GM19324 (cell line): Measurements from ENCODE around the gene SLCO2A1.
"Not testable (repeated sequence)": the region's sequence is repeated elsewhere in the genome, so short reads cannot be mapped to it uniquely, and the experiment has no call there.

Experiments used
- ATAC-seq: cut with Tn5 transposase; IDR thresholded peaks from one replicate; pipeline ENCODE4 v1.9.1; 2021; ENCODE audit warnings: mild to moderate bottlenecking, moderate library complexity; ENCODE audit not compliant: unreplicated experiment, low FRiP score

Gene SLCO2A1

DNA sequence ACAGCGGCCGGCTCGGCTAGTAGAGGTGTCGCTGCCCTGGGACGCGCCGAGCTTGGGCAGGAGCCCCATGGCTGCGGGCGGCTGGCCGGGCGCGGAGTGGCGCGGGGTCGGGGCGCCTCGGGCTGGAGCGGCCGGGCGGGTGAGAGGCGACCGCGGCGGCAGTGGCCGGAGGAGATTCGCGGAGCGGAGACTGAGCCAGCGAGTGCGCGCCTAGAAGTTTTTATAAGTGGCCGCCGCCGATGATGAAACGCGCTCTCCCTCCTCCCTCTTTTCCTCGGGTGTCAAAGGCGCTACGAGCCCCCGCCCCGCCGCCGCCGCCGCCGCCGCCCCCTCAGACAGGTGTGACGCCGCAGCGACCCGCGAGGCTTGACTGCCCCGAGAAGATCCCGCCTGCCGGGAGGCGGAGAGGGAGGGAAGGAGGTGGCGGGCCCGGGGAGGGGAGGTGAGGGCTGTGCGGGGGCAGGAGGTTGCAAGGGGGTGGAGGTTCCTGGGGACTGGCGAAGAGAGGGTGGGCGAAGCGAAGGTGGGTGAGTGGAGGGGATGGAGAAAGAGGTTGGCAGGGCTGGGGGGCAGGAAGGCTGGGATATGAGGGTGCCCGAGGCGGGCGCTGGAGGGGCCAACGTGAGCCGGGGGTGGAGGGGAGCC lies at the start of gene SLCO2A1:
SLCO2A1 (minus strand) TSS at position 192 of the 645 bp plus-strand sequence; CDS start at position 69, 123 bp downstream.
- no peak for ATAC-seq

DNA sequence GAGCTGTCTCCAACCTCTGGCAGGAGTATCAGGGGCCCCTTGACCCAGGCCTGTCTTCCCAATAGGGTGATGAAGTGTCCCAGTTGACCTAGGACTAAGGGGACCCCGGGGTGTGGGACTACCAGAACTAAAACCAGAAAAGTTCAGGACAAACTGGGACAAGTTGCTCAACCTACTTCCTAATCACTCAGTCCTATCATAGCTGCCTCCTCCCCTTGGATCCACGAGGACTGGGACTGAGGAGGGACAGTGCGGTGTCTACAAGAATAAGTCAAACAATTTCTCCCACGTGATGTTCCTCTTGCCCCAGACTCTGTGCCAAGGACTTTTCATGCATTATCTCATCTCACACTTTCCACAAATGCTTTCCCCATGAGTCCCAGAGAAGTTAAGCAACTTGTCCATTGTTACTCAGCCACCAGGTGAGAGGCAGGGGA lies 49.4 kb upstream of the SLCO2A1 start:
- no peak for ATAC-seq

DNA sequence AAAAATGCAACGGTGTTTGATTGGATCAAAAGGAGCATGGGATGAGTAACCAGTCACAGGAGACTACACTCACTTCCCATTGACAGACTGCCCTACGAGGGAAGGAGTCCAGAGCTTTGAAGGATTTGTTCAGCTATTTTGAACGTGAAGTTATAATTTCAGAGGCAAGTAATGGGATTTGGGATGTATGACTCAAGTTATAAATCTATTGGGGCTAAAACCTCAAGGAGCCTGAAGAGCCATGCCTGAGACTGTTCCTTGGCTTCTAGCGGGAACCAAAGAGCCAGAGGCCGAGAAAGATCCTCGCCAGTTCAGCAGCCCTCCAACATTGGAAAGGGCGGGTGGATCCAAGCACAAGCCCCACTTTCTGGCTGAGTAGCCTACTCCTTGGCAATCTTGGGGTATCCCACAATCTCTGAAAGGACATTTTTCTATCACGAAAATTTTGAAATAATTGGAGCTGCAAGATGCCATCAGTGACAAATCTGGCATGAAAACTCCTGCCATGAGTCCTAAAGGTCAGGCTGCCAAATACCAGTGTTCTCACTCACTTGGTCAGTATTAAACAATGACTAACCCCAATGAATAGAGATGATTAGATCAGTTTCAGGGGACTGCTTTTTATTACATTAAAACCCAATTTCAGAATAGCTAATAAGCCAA lies 48.6 kb upstream of the SLCO2A1 start:
- ATAC-seq, result no peak

DNA sequence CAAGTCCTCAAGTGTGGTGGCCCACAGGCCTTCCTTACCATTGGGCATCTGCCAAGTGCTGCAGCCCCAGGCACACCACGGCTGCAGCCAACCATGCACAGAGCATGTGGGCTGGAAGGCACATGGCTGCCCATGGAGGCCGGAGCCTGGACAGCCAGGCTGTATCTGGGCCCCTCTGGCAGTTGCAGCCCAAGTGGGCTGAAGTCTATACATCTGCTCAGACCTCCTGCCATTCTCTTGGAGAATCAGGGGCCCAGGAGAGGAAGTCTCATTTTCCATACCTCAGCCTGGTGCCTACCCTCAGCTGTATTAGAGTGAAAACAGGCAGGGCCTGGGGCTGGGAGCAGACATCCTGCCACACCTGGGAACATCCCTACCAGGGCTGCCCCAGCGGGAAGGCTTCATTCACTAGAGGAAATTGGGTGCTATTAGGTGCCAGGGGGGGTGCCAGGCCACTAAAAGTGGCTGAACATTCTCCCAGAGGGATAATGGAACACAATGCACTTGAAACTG lies 48.0 kb upstream of the SLCO2A1 start:
- no peak for ATAC-seq

DNA sequence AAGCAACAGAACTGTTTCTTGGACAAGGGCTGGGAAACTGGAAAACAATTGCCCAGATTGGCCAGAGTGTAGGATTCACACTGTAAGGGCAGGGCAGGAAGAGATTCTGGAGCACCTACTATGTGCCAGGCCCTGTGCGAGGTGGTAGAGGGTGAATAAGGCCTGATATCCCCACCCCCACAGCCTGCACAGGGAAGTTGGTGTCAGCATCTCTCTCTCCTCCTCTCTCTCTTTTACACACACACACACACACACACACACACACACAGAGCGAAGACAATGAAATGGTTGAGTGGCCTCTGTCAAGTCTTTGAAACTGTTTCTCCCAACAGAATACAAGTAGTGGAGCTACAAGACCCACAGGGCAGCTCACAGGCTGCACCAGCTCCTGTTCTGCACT lies 47.1 kb upstream of the SLCO2A1 start:
- ATAC-seq, result no peak

DNA sequence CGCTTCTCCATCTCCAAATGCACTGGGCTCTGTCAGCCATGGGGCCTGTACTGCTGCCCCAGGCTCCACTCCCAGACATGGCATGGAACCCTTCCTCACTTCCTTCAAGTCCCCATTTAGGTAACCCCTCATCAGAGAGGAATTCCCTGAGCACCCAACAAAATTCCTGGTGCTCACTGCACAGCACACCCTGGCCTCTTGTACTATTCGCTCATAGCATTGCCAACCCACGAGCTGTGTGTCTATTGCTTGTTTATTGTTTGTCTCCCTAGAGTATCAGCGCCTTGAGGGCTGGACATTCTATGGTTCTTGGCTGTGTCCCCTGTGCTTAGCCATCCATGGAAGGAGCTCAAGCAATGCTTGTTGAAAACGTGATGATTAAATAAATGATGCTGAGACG lies 46.1 kb upstream of the SLCO2A1 start:
- ATAC-seq, result no peak

DNA sequence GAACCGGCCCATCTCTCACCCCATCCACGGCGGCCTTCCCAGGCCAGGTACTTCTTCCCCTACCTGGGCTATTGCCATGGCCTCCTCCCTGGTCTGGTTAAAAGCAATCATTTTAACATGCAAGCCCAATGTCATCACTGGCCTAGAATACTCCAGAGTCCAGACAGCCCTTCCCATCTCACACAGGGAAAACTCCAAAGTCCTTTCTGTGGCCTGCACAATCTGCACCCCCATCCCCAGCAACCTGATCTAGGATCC lies 45.8 kb upstream of the SLCO2A1 start:
- no peak for ATAC-seq

DNA sequence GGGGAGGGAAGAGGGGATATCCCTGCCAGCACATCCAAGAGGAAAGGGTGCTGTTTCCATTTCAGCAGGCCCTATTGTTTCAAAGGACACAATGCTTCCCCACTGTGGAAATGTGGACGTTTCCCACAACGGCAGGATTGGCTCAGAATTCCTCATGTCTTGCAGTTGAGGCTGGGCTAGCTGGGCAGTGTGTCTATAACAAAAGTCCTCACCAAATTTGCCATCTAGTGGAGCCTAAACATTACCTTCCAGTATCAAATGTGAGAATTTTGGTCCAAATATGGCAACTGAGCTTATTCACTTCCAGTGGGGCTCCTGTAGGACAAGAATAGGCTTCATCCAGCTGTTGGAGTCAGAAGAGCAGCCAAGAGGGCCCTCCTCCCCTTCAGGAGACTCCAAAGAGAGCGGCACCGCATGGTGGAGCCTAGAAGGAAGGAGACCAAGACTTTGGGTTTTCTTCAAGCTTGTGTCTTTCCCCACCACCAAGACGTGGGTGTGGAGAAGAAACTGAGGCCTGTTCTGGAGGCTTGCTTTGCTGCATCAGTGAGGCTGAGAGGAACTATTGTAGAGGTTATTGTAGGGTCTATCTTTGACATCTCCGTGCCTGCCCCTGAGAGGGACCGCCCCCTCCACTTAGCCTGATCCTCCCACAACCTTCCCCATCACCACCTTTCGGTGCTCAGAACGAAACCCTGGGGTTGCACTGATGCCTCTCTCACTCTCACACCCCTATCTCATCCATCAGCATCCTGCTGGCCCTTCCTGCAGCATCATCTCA lies 45.3 kb upstream of the SLCO2A1 start:
- ATAC-seq, result no peak

DNA sequence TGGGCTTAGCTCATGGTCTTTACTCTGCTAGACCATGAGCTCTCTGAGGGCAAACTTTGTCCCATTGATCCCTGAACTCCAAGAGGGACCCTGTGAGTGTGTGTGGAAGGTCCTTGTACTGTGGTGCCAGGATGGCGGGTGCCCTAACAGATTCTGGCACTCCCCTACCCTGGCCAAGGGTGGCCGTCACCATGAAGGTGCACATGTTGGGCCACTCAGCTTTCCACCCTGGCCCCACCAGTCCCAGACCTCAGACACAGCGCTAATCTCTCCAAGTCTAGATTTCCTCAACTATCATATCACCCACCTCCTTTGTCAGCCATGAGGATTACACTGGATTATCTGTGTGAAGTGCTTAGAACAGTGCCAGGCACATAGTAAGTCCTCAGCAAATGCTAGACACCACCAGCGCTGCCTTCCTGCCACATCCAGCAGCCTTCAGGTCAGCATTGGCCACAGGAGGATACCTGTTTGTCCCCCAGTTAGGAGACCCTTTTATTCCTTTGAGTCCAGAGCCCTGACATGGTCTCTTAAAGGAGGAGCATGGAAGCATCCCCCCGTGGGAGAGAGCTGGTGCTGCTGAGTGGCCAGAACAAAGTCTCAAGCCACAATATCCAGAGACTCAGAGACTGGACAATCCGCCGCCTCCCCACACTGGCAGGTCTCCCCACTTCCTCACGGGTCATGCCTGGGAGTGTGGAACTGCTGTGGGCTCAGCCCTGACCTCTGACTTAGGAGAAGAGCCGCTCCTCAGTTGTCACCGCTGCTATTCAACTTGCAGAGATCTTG lies 44.5 kb upstream of the SLCO2A1 start:
- no peak for ATAC-seq

DNA sequence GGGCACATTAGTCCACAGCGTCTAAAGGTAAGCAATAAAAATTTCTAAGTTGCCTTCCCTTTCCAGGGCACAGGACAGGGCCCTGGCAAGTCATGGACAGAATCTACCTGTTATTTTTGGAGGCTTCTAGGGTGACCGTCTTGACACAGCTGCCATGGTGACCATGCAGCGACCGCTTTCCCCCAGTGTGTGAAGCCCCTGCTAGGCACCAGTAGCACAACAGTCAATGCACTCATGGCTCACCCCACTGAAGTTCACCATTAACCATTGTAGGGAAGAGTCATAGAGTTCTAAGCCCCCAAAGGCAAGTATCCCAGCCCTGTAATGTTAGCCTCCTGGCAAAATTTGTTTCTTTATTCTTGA lies 43.8 kb upstream of the SLCO2A1 start:
- ATAC-seq, result no peak

DNA sequence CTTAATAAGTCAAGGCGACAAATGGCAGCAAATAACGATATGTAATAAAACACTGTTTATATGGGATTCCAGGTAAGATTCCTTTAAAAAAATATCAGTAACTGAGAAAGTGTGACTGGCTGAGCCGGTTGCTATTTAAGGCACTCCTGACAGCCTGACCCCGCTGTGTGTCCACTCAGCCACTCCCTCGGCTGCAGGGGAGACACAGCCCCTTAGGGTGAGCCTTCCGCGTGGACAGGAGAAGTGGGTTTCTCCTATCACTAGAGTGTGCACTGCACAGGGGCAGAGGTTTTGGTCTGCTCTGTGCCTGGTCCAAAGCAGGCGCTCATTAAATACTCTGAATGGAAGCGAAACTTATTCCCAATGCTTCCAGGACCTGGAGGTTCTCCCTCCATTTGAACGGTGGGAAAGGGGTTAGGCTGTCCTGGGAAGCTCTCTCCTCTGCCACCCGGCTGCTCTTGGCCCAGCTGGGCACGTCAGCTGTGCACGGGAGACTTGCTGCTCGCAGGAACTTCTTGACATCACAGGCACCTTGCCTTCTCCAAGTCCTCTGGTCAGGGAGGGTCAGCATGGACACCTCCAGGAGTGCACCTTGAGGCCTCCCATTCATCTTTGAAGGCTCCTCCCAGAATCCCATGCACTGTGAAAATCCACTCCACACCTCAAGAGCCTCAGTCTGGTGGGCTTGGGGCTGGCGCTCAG lies 43.3 kb upstream of the SLCO2A1 start:
- no peak for ATAC-seq

DNA sequence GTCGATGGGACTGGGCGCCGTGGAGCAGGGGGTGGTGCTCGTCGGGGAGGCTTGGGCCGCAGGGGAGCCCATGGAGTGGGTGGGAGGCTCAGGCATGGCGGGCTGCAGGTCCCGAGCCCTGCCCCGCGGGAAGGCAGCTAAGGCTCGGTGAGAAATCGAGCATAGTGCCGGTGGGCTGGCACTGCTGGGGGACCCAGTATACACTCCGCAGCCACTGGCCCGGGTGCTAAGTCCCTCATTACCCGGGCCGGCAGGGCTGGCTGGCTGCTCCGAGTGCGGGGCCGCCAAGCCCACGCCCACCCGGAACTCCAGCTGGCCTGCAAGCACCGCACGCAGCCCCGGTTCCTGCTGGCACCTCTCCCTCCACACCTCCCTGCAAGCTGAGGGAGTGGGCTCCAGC lies 40.6 kb upstream of the SLCO2A1 start:
- not testable (repeated sequence) for ATAC-seq

DNA sequence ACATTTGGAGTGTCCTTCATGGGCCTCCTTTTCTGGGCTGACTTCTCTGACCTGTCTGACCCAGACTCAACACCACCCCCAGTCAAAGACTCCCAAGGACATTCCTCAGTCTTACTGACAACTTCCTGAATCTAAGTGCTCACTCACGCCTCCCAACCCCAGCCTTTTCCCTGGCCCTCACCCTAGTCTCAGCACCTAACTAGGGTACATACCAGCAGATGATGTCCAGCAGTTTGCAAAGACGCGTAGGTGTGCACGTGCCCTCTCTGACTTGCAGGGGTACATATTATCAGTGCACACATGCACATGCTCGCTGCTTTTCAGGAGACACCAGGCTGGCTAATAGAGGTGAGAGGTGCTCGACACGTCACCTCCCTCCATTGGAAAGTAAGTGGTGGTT lies 38.7 kb upstream of the SLCO2A1 start:
- ATAC-seq, result no peak

DNA sequence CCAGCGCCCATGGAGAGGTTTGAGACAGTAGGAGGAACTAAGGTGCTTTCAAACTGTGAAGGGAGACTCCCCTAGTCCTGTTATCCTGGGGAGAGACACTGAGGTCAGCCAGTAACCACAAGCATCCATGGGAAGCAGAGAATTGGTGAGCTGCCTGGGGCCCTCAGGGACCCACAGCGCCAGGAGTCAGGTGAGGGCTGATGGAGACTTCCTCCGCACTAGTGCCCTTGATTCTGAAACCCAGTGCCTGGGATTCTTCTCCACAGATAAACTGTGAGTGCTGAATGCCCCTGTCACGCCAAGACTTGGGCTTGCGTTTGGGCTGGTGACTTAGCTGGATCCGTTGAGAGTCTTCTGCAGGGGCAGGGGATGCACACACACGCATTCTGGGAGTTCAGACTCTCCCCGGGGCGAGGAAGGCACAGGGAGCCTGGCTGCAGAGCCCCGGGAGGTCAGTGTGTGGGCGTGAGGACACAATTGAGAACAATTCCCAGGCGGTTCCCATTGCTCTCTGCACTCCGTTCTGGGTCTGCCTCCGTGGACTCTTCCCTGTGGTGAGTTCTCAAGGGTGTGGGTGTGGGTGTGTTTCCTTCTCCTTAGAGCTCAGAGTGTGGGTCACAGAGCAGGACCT lies 37.9 kb upstream of the SLCO2A1 start:
- no peak for ATAC-seq

DNA sequence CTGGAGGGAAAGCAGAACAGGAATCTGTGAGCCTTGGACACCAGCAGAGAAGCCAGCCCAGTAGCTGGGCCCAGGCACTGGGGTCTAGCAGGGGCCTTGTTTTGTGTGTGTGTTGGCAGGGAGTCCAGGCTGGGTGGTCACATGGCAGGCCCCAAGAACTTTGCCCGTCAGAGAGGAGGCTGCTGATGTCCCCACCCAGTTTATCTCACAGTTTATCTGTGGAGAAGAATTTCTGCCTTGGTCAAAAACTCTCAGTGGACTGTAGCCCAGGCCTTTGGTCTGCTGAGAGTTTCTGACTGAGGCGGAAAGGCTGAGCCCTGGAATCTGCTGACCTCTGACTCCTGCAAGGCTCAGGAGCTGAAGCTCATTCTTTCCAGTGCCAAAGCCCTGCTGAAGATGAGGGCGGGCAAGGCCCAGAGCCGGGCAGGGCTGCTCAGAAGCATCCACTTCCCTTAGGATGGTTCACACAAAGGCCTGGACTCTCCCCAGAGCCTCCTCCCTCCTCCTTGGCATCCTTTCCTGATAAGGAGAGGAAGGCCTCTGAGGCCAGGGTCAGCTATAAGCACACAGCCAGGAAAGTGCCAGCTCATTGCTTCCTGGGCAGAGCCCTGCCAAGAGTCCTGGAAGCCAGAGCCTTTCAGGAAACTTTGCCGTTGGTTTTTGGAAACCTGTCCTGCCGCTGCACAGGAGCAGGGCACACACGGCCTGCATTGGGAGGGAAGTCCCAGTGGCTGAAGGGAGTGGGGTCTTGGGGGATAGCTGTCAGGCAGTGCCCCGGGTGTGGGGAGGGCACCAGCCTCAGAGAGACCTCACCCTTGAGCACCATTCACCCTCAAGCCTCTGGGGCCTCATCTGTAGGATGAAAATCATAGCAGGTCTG lies 37.2 kb upstream of the SLCO2A1 start:
- ATAC-seq, result no peak

DNA sequence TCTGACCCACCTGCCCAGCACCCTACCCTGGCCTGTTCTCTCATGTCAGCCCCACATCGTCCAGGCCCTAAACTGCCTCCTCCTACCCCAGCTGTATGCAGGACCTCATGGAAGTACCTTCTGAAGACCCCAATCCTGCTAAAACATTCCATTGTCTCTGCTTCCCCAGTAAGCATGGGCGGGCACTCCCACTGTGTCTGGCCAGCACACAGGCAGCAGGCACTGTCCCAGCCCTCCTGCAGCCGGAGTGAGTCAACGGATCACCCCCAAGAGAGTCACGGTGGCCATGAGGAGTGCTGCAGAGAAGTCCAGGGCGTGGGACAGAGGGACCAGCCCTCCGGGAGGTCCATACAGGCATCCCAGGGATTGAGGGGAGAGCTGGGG lies 36.4 kb upstream of the SLCO2A1 start:
- ATAC-seq, result no peak

DNA sequence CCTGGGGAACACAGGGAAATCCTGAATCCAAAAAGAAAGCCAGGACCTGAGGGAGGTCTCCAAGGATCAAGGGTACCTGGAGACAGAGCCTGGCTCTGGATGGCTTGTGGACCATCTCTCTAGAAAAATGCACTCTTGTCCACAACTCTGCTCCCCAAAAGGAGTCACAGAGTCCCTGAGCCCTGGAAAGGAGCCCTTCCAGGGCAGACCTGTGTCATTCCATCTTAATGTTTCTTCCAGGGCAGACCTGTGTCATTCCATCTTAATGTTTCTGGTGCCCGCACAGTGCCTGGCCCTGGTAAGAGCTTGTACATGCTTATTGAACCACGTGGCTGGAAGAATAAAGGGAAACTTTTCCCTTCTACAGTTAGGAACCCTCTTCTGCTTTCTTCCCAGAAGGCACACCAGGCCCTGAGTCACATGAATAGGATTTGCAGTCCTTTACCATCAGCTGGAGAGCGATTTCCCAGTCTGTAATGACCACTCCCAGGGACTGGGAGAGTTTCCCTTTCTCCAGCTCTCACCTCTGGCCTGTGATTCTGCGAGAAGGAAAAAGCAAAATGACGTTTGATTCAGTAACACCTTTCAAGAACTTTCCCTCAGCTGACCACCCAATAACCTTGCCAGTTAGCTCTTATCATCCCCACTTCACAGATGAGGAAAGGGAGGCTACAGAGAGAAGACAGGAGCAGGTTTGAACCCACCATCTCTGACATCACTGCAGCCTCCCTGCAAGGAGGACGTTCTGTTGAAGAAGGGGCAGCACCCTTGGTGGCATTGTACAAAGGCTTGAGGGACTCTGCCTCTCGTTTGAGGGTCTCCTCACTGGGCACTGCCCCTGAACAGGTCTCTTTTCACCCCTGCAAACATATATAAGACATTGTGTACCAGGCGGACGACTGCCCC lies 35.8 kb upstream of the SLCO2A1 start:
- no peak for ATAC-seq

DNA sequence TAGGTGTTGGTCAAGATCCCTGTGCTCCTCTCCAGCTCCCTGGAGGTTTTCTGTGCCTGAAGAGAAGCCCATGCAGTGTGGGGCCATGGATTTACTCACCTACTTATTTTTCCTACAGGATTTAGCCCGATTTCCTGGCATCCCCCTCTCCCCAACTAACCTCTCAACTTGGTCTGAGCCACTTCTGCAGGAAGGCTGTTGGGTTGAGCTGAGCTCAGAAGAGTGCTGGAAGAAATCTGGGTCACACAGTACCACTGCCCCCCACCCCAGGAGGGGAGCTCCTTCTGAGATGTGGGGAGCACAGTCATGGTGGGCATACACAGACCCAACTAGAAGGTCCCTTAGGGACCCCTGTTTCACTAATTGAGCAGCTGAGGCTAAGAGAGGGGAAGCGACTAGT lies 34.4 kb upstream of the SLCO2A1 start:
- no peak for ATAC-seq
